Activated CD8-positive, alpha-beta T cell treated with anti-CD3 and anti-CD28 coated beads, Interleukin-2, amount 10 ng/mL, durations not matched to agents 7 days and 5 days (primary cell): Measurements from ENCODE around the gene RASSF7. TPM values are rescaled to one million over a fixed set of nuclear protein-coding genes. Genes with fewer than 3 reads are reported as not detected.
"Not testable (repeated sequence)": the region's sequence is repeated elsewhere in the genome, so short reads cannot be mapped to it uniquely, and the experiment has no call there.

Experiments used
- ATAC-seq: fragments of 150-1000 bp; cut with Tn5 transposase; one replicate; pipeline ENCODE4 v1.10.0; 2021; ENCODE audit warnings: moderate library complexity
- CTCF ChIA-PET: fragments of 350-600 bp; sonication (Branson Sonifier 250); formaldehyde crosslinking; loops from one replicate; lab custom pipeline; 2021; ENCODE audit warnings: antibody characterized with exemption; lab: Charles Lee
- POLR2A ChIA-PET: fragments of 350-600 bp; sonication (Branson Sonifier 250); formaldehyde crosslinking; loops from one replicate; lab custom pipeline; 2021; ENCODE audit warnings: antibody characterized with exemption; lab: Charles Lee
- DNase-seq: peaks from one replicate; pipeline ENCODE4 v3.0.0-alpha.2; 2020
- H3K27ac Mint-ChIP-seq: one replicate; pipeline ENCODE4 v1.8.0; 2021; ENCODE audit warnings: mild to moderate bottlenecking, mixed read lengths
- H3K27me3 Mint-ChIP-seq: one replicate; pipeline ENCODE4 v1.8.0; 2021; ENCODE audit warnings: low read depth, mixed read lengths
- H3K36me3 Mint-ChIP-seq: one replicate; pipeline ENCODE4 v1.8.0; 2021; ENCODE audit warnings: low read depth, mixed read lengths
- H3K4me1 Mint-ChIP-seq: one replicate; pipeline ENCODE4 v1.8.0; 2021; ENCODE audit warnings: low read depth, mixed read lengths
- H3K4me3 Mint-ChIP-seq: one replicate; pipeline ENCODE4 v1.8.0; 2021; ENCODE audit warnings: mild to moderate bottlenecking, mixed read lengths
- H3K9me3 Mint-ChIP-seq: one replicate; pipeline ENCODE4 v1.8.0; 2022; ENCODE audit warnings: mixed read lengths; ENCODE audit not compliant: insufficient read depth
- total RNA-seq, 2 experiments: library from RNA; stranded (reverse); gene quantifications; one replicate each; pipeline ENCODE4 v1.2.3, GENCODE V29; 2021

Gene RASSF7
- 10 to 100 TPM; 32.2 to 36.1 TPM for total RNA-seq

- Mint-ChIP-seq H3K4me1 (peaks cover 17% of the 10 kb centered on the region), H3K27ac (peak within 1 kb of the TSS; percentile 81), H3K9me3 (no peaks in the 10 kb centered on the region), H3K27me3 (peaks cover 14% of the 10 kb centered on the region), H3K4me3 (peak within 1 kb of the TSS; percentile 95), H3K36me3 (peaks cover 8% of the 10 kb centered on the region)
- POLR2A ChIA-PET = interaction anchor here (0.9 to 1.0 kb wide), 2 partner anchors 16 to 136 kb away, joined by 3 read pairs; partner anchors contain the start of gene PHRF1
- CTCF ChIA-PET = interaction anchor here (2.1 kb wide), 1 partner anchor 166 kb away, joined by 7 read pairs; no protein-coding TSS in a partner anchor
- DNase-seq (peak; percentile 95), ATAC-seq (peak; percentile 91)
These were observed at the start of gene RASSF7, which contains the start of gene LMNTD2 for GRCh38 chr11:560305-561147. Gene RASSF7 (plus strand): TSS chr11:560970. CDS start chr11:561769, 799 bp downstream. Gene LMNTD2 (minus strand): TSS chr11:560738. CDS start chr11:560716, 22 bp downstream.

DNA sequence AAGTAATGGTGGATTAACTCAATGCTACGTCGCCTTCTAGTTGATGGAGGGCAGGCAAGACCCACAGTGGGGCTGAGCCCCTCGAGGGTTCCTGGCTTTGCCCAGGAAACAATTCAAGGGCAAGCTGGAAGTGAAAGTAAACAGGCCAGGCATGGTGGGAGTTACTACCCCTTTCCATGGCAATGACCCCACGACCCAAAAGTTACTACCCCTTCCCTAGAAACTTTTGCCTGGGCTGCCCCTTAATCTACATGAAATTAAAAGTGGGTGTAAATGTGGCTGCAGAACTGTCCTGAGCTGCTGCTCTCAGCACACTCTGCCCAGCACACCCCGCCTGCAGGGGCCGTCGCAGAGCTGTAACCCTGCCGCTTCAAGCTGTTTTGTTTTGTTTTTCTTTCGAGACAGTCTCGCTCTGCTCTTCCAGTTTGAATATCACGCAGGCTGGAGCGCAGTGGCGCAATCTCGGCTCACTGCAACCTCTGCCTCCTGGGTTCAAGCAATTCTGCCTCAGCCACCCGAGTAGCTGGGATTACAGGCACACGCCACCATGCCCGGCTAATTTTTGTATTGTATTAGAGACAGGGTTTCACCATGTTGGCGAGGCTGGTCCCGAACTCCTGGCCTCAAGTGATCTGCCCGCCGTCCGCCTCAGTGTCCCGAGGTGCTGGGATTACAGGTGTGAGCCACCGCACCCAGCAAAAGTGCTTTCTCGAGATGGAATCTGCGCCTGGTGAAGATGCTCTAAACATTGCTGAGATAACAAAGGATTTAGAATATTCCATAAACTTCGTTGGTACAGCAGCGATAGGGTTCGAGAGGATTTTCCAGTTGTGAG, 47.8 kb upstream of the RASSF7 start:
- H3K4me3 Mint-ChIP-seq = no peak overlapping the region
- DNase-seq = no peak
- no peak overlapping the region for H3K27ac Mint-ChIP-seq
- H3K4me1 Mint-ChIP-seq = peaks cover 9% of the 10 kb centered on the region
- H3K27me3 Mint-ChIP-seq = no peaks in the 10 kb centered on the region
- no peak for ATAC-seq
- H3K9me3 Mint-ChIP-seq = peaks cover 8% of the 10 kb centered on the region
- H3K36me3 Mint-ChIP-seq = peaks cover 29% of the 10 kb centered on the region
- CTCF ChIA-PET = no interaction called here
- POLR2A ChIA-PET = no interaction called here

- H3K27me3 Mint-ChIP-seq = no peaks in the 10 kb centered on the region
- ATAC-seq = no peak
- POLR2A ChIA-PET = no interaction called here
- H3K9me3 Mint-ChIP-seq = peaks cover 8% of the 10 kb centered on the region
- CTCF ChIA-PET = no interaction called here
- H3K36me3 Mint-ChIP-seq = peaks cover 24% of the 10 kb centered on the region
- H3K4me3 Mint-ChIP-seq = no peak overlapping the region
- DNase-seq = no peak
- H3K4me1 Mint-ChIP-seq = peaks cover 12% of the 10 kb centered on the region
- H3K27ac Mint-ChIP-seq = no peak overlapping the region
These were observed 46.2 kb upstream of the RASSF7 start for GRCh38 chr11:514606-515005.

GRCh38 chr11:515131-515530, 45.6 kb upstream of the RASSF7 start:
- Mint-ChIP-seq H3K27me3 (no peaks in the 10 kb centered on the region), H3K36me3 (peaks cover 19% of the 10 kb centered on the region), H3K4me3 (no peak overlapping the region), H3K4me1 (peaks cover 12% of the 10 kb centered on the region), H3K9me3 (peaks cover 8% of the 10 kb centered on the region), H3K27ac (no peak overlapping the region)
- DNase-seq = no peak
- CTCF ChIA-PET = no interaction called here
- ATAC-seq = no peak
- POLR2A ChIA-PET = no interaction called here

DNA sequence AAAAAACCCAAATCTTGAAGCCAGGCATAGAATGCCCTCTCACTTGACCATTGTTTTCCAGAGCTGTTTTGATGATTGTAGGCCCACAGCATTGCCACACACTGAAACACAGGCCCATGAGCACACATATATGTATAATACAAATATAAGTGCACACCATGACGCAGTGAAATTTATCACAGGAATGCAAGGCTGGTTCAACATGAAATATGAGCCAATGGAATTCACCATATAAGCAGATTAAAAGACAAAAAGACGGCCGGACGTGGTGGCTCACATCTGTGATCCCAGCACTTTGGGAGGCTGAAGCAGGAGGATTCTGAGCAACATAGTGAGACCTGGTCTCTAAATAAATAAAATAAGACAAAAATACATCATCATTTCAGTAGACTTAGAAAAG, 44.4 kb upstream of the RASSF7 start:
- H3K36me3 Mint-ChIP-seq = peaks cover 19% of the 10 kb centered on the region
- CTCF ChIA-PET = interaction anchor here (1.3 kb wide), 1 partner anchor 119 kb away, joined by 3 read pairs; no protein-coding TSS in a partner anchor
- POLR2A ChIA-PET = no interaction called here
- H3K4me3 Mint-ChIP-seq = no peak overlapping the region
- peaks cover 12% of the 10 kb centered on the region for H3K4me1 Mint-ChIP-seq
- peaks cover 8% of the 10 kb centered on the region for H3K9me3 Mint-ChIP-seq
- H3K27ac Mint-ChIP-seq = no peak overlapping the region
- ATAC-seq = no peak
- DNase-seq = no peak
- no peaks in the 10 kb centered on the region for H3K27me3 Mint-ChIP-seq

- H3K27ac Mint-ChIP-seq, DNase-seq, H3K27me3 Mint-ChIP-seq, POLR2A ChIA-PET, ATAC-seq, H3K4me3 Mint-ChIP-seq, H3K9me3 Mint-ChIP-seq: not testable (repeated sequence)
- Mint-ChIP-seq H3K4me1 (peaks cover 10% of the 10 kb centered on the region), H3K36me3 (peaks cover 19% of the 10 kb centered on the region)
- CTCF ChIA-PET = interaction anchor here (1.3 to 1.5 kb wide), 2 partner anchors 8 to 120 kb away, joined by 3 to 5 read pairs; no protein-coding TSS in a partner anchor
These were observed 43.7 kb upstream of the RASSF7 start for GRCh38 chr11:516918-517685.

DNA sequence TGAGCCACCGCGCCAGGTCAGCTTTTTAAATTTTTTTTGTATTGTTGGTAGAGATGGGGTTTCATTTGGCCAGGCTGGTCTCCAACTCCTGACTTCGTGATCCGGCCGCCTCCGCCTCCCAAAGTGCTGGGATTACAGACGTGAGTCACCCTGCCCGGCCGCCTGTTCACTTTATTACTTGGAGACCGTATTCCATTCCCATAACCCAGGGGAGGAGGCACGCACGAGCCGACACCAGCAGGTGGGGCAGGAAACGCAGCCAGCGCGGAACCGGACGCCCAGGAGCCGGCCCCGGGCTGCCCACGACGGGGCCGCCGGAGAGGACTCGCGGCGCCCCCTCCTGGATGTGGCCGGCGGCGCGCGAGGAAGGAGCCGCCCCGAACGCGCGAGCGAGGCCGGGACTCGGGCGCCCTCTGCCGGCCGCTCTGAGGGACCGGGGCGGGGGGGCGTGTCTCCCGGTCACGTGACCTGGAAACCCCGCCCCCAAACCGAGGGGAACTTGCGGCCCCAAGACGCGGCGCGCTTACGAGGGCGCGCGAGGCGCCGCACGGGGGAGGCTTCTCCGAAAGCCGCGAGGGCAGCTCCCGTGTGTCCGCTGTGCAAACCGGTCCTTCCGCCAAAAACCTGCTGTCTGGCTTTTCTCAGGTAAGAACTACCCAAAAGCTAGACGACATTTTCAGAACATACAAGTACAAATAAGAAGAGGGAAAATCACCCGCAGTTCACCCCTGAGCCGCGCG, 42.1 kb upstream of the RASSF7 start:
- ChIA-PET POLR2A (interaction anchor here (1.0 kb wide), 1 partner anchor 12 kb away, joined by 3 read pairs; no protein-coding TSS in a partner anchor), CTCF (interaction anchor here (0.6 to 2.0 kb wide), 40 partner anchors 9 to 312 kb away, joined by 3 to 24 read pairs (median 4); partner anchors contain the start of genes ANO9, BET1L, PHRF1 and PSMD13)

DNA sequence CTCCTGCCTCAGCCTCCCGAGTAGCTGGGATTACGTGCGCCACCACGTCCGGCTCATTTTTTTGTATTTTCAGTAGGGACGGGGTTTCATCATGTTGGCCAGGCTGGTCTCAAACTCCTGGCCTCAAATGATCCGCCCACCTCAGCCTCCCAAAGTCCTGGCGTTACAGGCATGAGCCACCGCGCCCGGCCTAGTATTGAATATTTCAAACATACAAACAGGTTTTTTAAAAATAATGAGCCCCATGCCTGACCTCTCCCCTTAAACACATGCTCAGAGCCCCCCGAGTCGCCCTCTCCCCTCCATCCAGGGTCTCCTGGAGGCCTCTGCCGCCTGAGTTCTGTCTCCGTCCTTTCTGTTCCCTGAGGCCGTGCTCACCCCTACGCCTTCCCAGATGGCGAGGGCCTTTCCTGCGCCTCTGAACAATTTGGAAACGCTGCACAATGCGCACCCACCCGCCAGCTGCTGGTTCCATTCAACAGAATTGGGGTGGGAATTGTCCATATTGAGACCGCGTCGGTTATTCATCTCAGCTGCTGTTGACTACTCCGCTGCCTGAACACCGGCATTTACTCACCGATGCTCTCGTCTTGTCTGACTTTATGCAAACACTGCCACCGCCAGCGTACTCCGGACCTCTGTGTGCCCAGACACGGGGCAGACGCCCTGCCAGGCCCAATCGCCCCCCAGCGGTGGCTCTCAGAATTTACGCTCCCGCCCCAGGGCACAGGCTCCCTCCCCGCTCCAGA, 40.2 kb upstream of the RASSF7 start:
- no peak overlapping the region for H3K27ac Mint-ChIP-seq
- peak; percentile 47 for DNase-seq
- H3K9me3 Mint-ChIP-seq = peaks cover 8% of the 10 kb centered on the region
- no peak overlapping the region for H3K4me3 Mint-ChIP-seq
- H3K36me3 Mint-ChIP-seq = peaks cover 8% of the 10 kb centered on the region
- peaks cover 10% of the 10 kb centered on the region for H3K4me1 Mint-ChIP-seq
- H3K27me3 Mint-ChIP-seq = no peaks in the 10 kb centered on the region
- no peak for ATAC-seq
- ChIA-PET POLR2A (no interaction called here), CTCF (interaction anchor here (1.5 kb wide), 1 partner anchor 55 kb away, joined by 3 read pairs; no protein-coding TSS in a partner anchor)

More for the DNA sequence above, 42.1 kb upstream of the RASSF7 start:
- peak; percentile 93 for ATAC-seq
- DNase-seq = peak; percentile 90
- Mint-ChIP-seq H3K27ac (peak overlapping the region; percentile 69), H3K4me3 (peak overlapping the region; percentile 65), H3K9me3 (peaks cover 8% of the 10 kb centered on the region), H3K4me1 (peaks cover 10% of the 10 kb centered on the region), H3K27me3 (no peaks in the 10 kb centered on the region), H3K36me3 (peaks cover 18% of the 10 kb centered on the region)

DNA sequence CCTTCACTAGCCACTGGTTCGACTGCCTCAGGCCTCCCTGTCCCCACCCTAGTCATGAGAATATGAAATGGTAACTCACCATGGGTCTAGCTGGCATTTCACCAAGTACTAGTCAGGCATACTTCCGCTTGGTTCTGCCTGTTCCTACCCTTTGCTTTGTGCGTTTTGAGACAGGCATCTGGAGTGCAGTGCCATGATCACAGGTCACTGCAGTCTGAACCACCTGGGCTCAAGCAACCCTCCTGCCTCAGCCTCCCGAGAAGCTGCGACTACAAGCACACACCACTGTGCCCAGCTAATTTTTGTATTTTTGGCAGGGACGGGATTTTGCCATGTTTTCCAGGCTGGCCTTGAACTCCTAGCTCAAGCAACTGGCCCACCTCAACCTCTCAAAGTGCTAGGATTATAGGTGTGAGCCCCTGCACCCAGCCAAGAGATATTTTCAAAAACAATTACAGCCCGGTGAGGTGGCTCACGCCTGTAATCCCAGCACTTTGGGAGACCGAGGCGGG, 39.5 kb upstream of the RASSF7 start:
- no peaks in the 10 kb centered on the region for H3K27me3 Mint-ChIP-seq
- ATAC-seq (no peak), DNase-seq (no peak)
- H3K36me3 Mint-ChIP-seq = peaks cover 5% of the 10 kb centered on the region
- no peak overlapping the region for H3K4me3 Mint-ChIP-seq
- no peak overlapping the region for H3K27ac Mint-ChIP-seq
- peaks cover 10% of the 10 kb centered on the region for H3K4me1 Mint-ChIP-seq
- H3K9me3 Mint-ChIP-seq = peaks cover 7% of the 10 kb centered on the region
- ChIA-PET POLR2A (no interaction called here), CTCF (interaction anchor here (1.5 kb wide), 1 partner anchor 56 kb away, joined by 3 read pairs; no protein-coding TSS in a partner anchor)

GRCh38 chr11:526192-526591, 34.6 kb upstream of the RASSF7 start:
- ATAC-seq = no peak
- CTCF ChIA-PET = no interaction called here
- H3K36me3 Mint-ChIP-seq = no peaks in the 10 kb centered on the region

More at GRCh38 chr11:526192-526591, 34.6 kb upstream of the RASSF7 start:
- no peaks in the 10 kb centered on the region for H3K27me3 Mint-ChIP-seq
- POLR2A ChIA-PET = no interaction called here
- no peak overlapping the region for H3K27ac Mint-ChIP-seq
- no peaks in the 10 kb centered on the region for H3K4me1 Mint-ChIP-seq
- no peaks in the 10 kb centered on the region for H3K9me3 Mint-ChIP-seq
- DNase-seq = no peak
- no peak overlapping the region for H3K4me3 Mint-ChIP-seq
